A549 (cell line): ENCODE results near the gene UBE2E1. TPM values are rescaled to one million over a fixed set of nuclear protein-coding genes. Genes with fewer than 3 reads are reported as not detected.
A peak's percentile ranks its signal among the peaks of the same experiment; 100 is the strongest.

Experiments used
- ATAC-seq, 2 experiments: fragments of 200-7000 bp in 1 of 2; fragments of >200 bp in 1 of 2; cut with Nextera tagmentation in 1 of 2; cut with Tn5 transposase in 1 of 2; 3 replicates each; pipeline versions ENCODE4 v1.8.0 to v1.9.1; 2018 to 2020; ENCODE audit warnings: mild to moderate bottlenecking in 1 of 2, moderate library complexity in 1 of 2
- CTCF ChIA-PET: fragments of 300-600 bp; sonication (Branson Sonifier 250); formaldehyde crosslinking; extraction: SDS; loops from one replicate; lab custom pipeline; 2021; ENCODE audit warnings: antibody characterized with exemption, inconsistent platforms; lab: Yijun Ruan, JAX
- POLR2A ChIA-PET: fragments of 350-600 bp; formaldehyde crosslinking; extraction: SDS; loops from one replicate; lab custom pipeline; 2021; ENCODE audit warnings: antibody characterized with exemption, inconsistent platforms; lab: Yijun Ruan, JAX
- DNase-seq, 2 experiments: peaks; one replicate each; pipeline versions ENCODE4 v3.0.0 to v3.0.0-alpha.2; 2011 to 2016; ENCODE audit warnings: low read depth in 1 of 2, low spot score in 1 of 2
- FAIRE-seq: peaks from 2 replicates; lab custom pipeline; 2011; peaks lifted over from hg19 to GRCh38; lab: Jason Lieb, UNC
- H3K27ac ChIP-seq, 2 experiments: fragments of >200 bp; sonication (Bioruptor Twin); formaldehyde crosslinking; 3 replicates each; pipeline ENCODE4 v1.5.1; 2016 to 2017
- H3K4me1 ChIP-seq: fragments of >200 bp; sonication (Bioruptor Twin); formaldehyde crosslinking; 3 replicates; pipeline ENCODE4 v1.6.1; 2016
- H3K4me2 ChIP-seq: fragments of >200 bp; sonication (Bioruptor Twin); formaldehyde crosslinking; 3 replicates; pipeline ENCODE4 v1.6.1; 2016
- H3K4me3 ChIP-seq: fragments of >200 bp; sonication (Bioruptor Twin); formaldehyde crosslinking; 3 replicates; pipeline ENCODE4 v1.5.1; 2016
- H3K9me3 ChIP-seq: fragments of >200 bp; sonication (Bioruptor Twin); formaldehyde crosslinking; 3 replicates; pipeline ENCODE4 v1.6.1; 2016
- CBX2 ChIP-seq: fragments of 200-600 bp; sonication (generic); IDR thresholded peaks from 2 replicates; pipeline ENCODE4 v1.6.1; 2016; ENCODE audit warnings: low read depth, mild to moderate bottlenecking, borderline replicate concordance
- CTCF ChIP-seq: fragments of >200 bp; sonication (Bioruptor Twin); formaldehyde crosslinking; IDR thresholded peaks from 3 replicates; pipeline ENCODE4 v1.5.1; 2016
- ELK1 ChIP-seq: fragments of 150-350 bp; IDR thresholded peaks from 2 replicates; pipeline ENCODE4 v1.6.1; 2014; ENCODE audit warnings: low read depth, mild to moderate bottlenecking, low read length
- GATA3 ChIP-seq: IDR thresholded peaks from 2 replicates; pipeline ENCODE4 v1.6.1; 2012; ENCODE audit warnings: borderline replicate concordance
- HOXA7 ChIP-seq: fragments of 250-450 bp; sonication (Bioruptor Pico); IDR thresholded peaks from 2 replicates; pipeline ENCODE4 v1.5.0; 2020; ENCODE audit warnings: mild to moderate bottlenecking, moderate library complexity
- JUN ChIP-seq, 2 experiments: fragments of >200 bp; sonication (Bioruptor Twin); formaldehyde crosslinking; IDR thresholded peaks; 2 replicates in 1 of 2; 3 replicates in 1 of 2; pipeline ENCODE4 v1.6.1; 2016 to 2017
- JUNB ChIP-seq: fragments of >200 bp; sonication (Bioruptor Twin); formaldehyde crosslinking; IDR thresholded peaks from 2 replicates; pipeline ENCODE4 v1.6.1; 2016
- KDM5A ChIP-seq: fragments of 200-600 bp; sonication (generic); IDR thresholded peaks from 2 replicates; pipeline ENCODE4 v1.6.1; 2016; ENCODE audit warnings: antibody characterized with exemption, mild to moderate bottlenecking
- MAZ ChIP-seq: fragments of 150-350 bp; IDR thresholded peaks from 2 replicates; pipeline ENCODE4 v1.6.1; 2014; ENCODE audit warnings: antibody characterized with exemption, low read depth, low read length, borderline replicate concordance
- MYC ChIP-seq: IDR thresholded peaks from 2 replicates; pipeline ENCODE4 v1.6.1; 2012; ENCODE audit warnings: mild to moderate bottlenecking, inconsistent platforms, low read length, improper control_type of control experiment, borderline replicate concordance
- NFE2L2 ChIP-seq: fragments of 150-350 bp; conservative IDR thresholded peaks from 2 replicates; pipeline ENCODE4 v1.6.1; 2014; ENCODE audit warnings: low read length
- POLR2AphosphoS2 ChIP-seq: conservative IDR thresholded peaks from 2 replicates; pipeline ENCODE4 v1.6.1; 2012; ENCODE audit warnings: low read length, improper control_type of control experiment, inconsistent platforms
- RAD21 ChIP-seq, 2 experiments: fragments of >200 bp in 1 of 2; sonication (Bioruptor Twin) in 1 of 2; formaldehyde crosslinking in 1 of 2; IDR thresholded peaks in 1 of 2; conservative IDR thresholded peaks in 1 of 2; 2 replicates in 1 of 2; 3 replicates in 1 of 2; pipeline ENCODE4 v1.6.1; 2012 to 2018; ENCODE audit warnings: inconsistent platforms in 1 of 2
- RCOR1 ChIP-seq: fragments of 150-350 bp; IDR thresholded peaks from 2 replicates; pipeline ENCODE4 v1.6.1; 2014; ENCODE audit warnings: antibody characterized with exemption, low read length, low read depth
- RFX5 ChIP-seq: fragments of 450-650 bp; IDR thresholded peaks from 2 replicates; pipeline ENCODE4 v1.7.1; 2014; ENCODE audit warnings: antibody characterized with exemption, mild to moderate bottlenecking, moderate library complexity
- SMC3 ChIP-seq: fragments of >200 bp; sonication (Bioruptor Twin); formaldehyde crosslinking; IDR thresholded peaks from 3 replicates; pipeline ENCODE4 v1.6.1; 2018; ENCODE audit warnings: inconsistent platforms
- TFCP2L1 ChIP-seq: fragments of 250-450 bp; sonication (Bioruptor Pico); IDR thresholded peaks from 2 replicates; pipeline ENCODE4 v1.5.0; 2021; ENCODE audit warnings: mild to moderate bottlenecking
- ZSCAN20 ChIP-seq: fragments of 250-450 bp; sonication (Bioruptor Pico); IDR thresholded peaks from 2 replicates; pipeline ENCODE4 v1.8.0; 2022; ENCODE audit warnings: mild to moderate bottlenecking, moderate library complexity
- WGBS: methylation state at CpG from one replicate; pipeline ENCODE4 v1.1.6; 2017; ENCODE audit errors: missing lambda C conversion rate; 5-methylcytosine and 5-hydroxymethylcytosine counted together
- polyA plus RNA-seq, 4 experiments: library from polyadenylated mRNA; depleted of rRNA in 3 of 4; stranded (reverse); fragments of >200 nt; fragmentation: RNase III in 1 of 4; extraction: RNeasy Plus Mini Kit Qiagen cat#74134 plus additional on column Dnase treatment in 1 of 4; gene quantifications; 2 replicates in 3 of 4; 3 replicates in 1 of 4; pipeline ENCODE4 v1.2.3, GENCODE V29; 2011 to 2017

UBE2E1 gene
- polyA plus RNA-seq, 2 of the 4 experiments (the other 2 are of a cell fraction) = 151 to 198 TPM

GRCh38 chr3:23760325-23760724 is 45.4 kb upstream of the UBE2E1 start:
- TF ChIP-seq RAD21 (conservative IDR thresholded peaks at IDR 0.05 in 1 of 2, IDR thresholded peaks at IDR 0.05 in 1 of 2) (peak; percentile 38 to 41; a peak in 3 of 5 replicates), MAZ (no peak)
- peak in 1 of 2 experiments; percentile 33; a peak in 4 of 6 replicates for ATAC-seq
- ChIA-PET POLR2A (no interaction called here), CTCF (interaction anchor here (0.6 to 1.1 kb wide), 4 partner anchors 11 to 59 kb away, joined by 3 to 4 read pairs (median 3); no protein-coding TSS in a partner anchor)
- no peak overlapping the region for H3K4me3 ChIP-seq
- WGBS = 95% methylated on average over 3 of the region's 3 CpGs
- no peaks in the 10 kb centered on the region for H3K9me3 ChIP-seq
- H3K4me2 ChIP-seq = no peak overlapping the region
- H3K27ac ChIP-seq = no peak overlapping the region; a peak in 2 of 6 replicates
- no peak for DNase-seq
- H3K4me1 ChIP-seq = no peaks in the 10 kb centered on the region
- no peak for FAIRE-seq

- ChIA-PET POLR2A (no interaction called here), CTCF (interaction anchor here (0.6 to 1.1 kb wide), 11 partner anchors 9 to 611 kb away, joined by 3 to 4 read pairs (median 3); no protein-coding TSS in a partner anchor)
- Histone ChIP-seq H3K4me2 (no peak overlapping the region), H3K4me1 (no peaks in the 10 kb centered on the region), H3K4me3 (no peak overlapping the region), H3K9me3 (no peaks in the 10 kb centered on the region), H3K27ac (peak overlapping the region; percentile 29 to 33; a peak in 3 of 6 replicates)
- FAIRE-seq (no peak), DNase-seq (no peak), ATAC-seq (no peak)
- TF ChIP-seq JUNB (no peak), POLR2AphosphoS2 (no peak), CBX2 (no peak), NFE2L2 (no peak), ELK1 (no peak), MYC (no peak), RFX5 (no peak), RCOR1 (no peak), JUN (IDR thresholded peaks at IDR 0.05) (no peak), CTCF (no peak), TFCP2L1 (CRISPR knock-in tag) (no peak), ZSCAN20 (no peak), GATA3 (no peak)
- WGBS = 81% methylated on average over 7 of the region's 7 CpGs
These were observed 44.8 kb upstream of the UBE2E1 start for GRCh38 chr3:23760871-23761373.

- DNase-seq = peak; percentile 69 to 71
- H3K4me2 ChIP-seq = no peak overlapping the region
- FAIRE-seq = no peak
These were observed 44.3 kb upstream of the UBE2E1 start for GRCh38 chr3:23761440-23761896.

More at GRCh38 chr3:23761440-23761896, 44.3 kb upstream of the UBE2E1 start:
- ChIA-PET POLR2A (no interaction called here), CTCF (interaction anchor here (0.6 to 1.1 kb wide), 11 partner anchors 9 to 612 kb away, joined by 3 to 4 read pairs (median 3); no protein-coding TSS in a partner anchor)
- ATAC-seq = peak; percentile 87 to 96
- Histone ChIP-seq H3K27ac (peak overlapping the region; percentile 29 to 33; a peak in 2 of 6 replicates), H3K4me1 (no peaks in the 10 kb centered on the region), H3K9me3 (no peaks in the 10 kb centered on the region), H3K4me3 (no peak overlapping the region)
- no peak for TF ChIP-seq KDM5A
- TF ChIP-seq HOXA7 (CRISPR knock-in tag) = no peak
- no peak for TF ChIP-seq JUN (IDR thresholded peaks at IDR 0.05)
- peak; percentile 57 for TF ChIP-seq SMC3
- no peak for TF ChIP-seq ZSCAN20
- no peak for TF ChIP-seq POLR2AphosphoS2
- peak; percentile 67 to 77 for TF ChIP-seq RAD21 (conservative IDR thresholded peaks at IDR 0.05 in 1 of 2, IDR thresholded peaks at IDR 0.05 in 1 of 2)
- peak; percentile 44 for TF ChIP-seq CTCF
- TF ChIP-seq JUNB = no peak
- 31% methylated on average over 2 of the region's 2 CpGs for WGBS
